ENCODE results near the gene TGIF2.

DNA sequence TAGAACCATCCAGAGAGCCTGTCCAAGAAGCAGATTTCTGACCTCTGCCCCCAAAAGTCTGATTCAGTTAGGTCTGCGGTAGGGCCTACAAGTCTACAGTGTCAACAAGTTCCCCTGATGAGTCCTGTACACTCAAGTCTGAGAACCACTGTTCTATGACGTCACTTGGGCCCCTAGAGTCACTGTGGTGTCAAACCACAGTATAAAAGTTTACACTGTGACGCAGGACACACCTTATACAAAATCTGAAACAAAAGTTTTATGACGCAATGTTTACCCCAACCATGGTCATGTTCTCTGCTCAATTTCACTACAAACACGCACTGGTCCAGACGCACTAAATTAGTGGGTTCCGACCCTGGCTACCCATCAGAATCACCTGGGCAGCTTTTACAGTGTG, 54.7 kb downstream of the TGIF2 start:
- TF ChIP-seq, protein P1, sequence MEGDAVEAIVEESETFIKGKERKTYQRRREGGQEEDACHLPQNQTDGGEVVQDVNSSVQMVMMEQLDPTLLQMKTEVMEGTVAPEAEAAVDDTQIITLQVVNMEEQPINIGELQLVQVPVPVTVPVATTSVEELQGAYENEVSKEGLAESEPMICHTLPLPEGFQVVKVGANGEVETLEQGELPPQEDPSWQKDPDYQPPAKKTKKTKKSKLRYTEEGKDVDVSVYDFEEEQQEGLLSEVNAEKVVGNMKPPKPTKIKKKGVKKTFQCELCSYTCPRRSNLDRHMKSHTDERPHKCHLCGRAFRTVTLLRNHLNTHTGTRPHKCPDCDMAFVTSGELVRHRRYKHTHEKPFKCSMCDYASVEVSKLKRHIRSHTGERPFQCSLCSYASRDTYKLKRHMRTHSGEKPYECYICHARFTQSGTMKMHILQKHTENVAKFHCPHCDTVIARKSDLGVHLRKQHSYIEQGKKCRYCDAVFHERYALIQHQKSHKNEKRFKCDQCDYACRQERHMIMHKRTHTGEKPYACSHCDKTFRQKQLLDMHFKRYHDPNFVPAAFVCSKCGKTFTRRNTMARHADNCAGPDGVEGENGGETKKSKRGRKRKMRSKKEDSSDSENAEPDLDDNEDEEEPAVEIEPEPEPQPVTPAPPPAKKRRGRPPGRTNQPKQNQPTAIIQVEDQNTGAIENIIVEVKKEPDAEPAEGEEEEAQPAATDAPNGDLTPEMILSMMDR (IDR thresholded peaks at IDR 0.05), result no peak
- TF ChIP-seq POLR2A (IDR thresholded peaks at IDR 0.05), result no peak

Measured in adrenal gland (tissue), 5 donors.